ENCODE results near the gene SPATA6L. TPM values are rescaled to one million over a fixed set of nuclear protein-coding genes. Genes with fewer than 3 reads are reported as not detected.

SPATA6L gene
- total and polyA plus RNA-seq, 2 of the 13 experiments (the other 11 are each of a cell fraction or from before 2014, with no cell fraction given): 1.1 to 1.9 TPM

- in situ Hi-C loops (cut with HindIII; ENCODE audit: extremely low pct_ligation_motif_present, low pct_unique_long_range_greater_than_20kb) (no loop called here), intact Hi-C loops (cut with micrococcal nuclease; ENCODE audit: unreplicated experiment) (no loop called here)
- WGBS (ENCODE audit: low lambda C conversion rate): 93% methylated on average over 4 of the region's 4 CpGs
- H3K27me3 ChIP-seq (ENCODE audit: control insufficient read depth in 1 of 2, insufficient read depth in 2 of 2, low read length in 2 of 2): no peaks in the 10 kb centered on the region; a peak in 1 of 5 replicates
- H2AFZ ChIP-seq (ENCODE audit: low read length): no peak overlapping the region
- no peak for ATAC-seq
- no peak for FAIRE-seq
- no peak overlapping the region for H3K4me2 ChIP-seq (ENCODE audit: low read depth, low read length)
- TF ChIP-seq ZNF468 (CRISPR knock-in tag; IDR thresholded peaks at IDR 0.05) (no peak), ZNF264 (CRISPR knock-in tag; IDR thresholded peaks at IDR 0.05) (no peak), ZNF282 (IDR thresholded peaks at IDR 0.05; ENCODE audit: partially characterized antibody) (no peak), ZNF512 (CRISPR knock-in tag; IDR thresholded peaks at IDR 0.05) (no peak), HMG20B (CRISPR knock-in tag; conservative IDR thresholded peaks at IDR 0.05) (no peak), HES4 (CRISPR knock-in tag; IDR thresholded peaks at IDR 0.05; ENCODE audit: borderline replicate concordance) (no peak), KDM2A (CRISPR knock-in tag; IDR thresholded peaks at IDR 0.05; ENCODE audit: borderline replicate concordance, low read depth) (no peak), BCLAF1 (IDR thresholded peaks at IDR 0.05) (no peak), AFF4 (CRISPR knock-in tag; IDR thresholded peaks at IDR 0.05) (no peak)
- TF ChIP-seq, protein P1, sequence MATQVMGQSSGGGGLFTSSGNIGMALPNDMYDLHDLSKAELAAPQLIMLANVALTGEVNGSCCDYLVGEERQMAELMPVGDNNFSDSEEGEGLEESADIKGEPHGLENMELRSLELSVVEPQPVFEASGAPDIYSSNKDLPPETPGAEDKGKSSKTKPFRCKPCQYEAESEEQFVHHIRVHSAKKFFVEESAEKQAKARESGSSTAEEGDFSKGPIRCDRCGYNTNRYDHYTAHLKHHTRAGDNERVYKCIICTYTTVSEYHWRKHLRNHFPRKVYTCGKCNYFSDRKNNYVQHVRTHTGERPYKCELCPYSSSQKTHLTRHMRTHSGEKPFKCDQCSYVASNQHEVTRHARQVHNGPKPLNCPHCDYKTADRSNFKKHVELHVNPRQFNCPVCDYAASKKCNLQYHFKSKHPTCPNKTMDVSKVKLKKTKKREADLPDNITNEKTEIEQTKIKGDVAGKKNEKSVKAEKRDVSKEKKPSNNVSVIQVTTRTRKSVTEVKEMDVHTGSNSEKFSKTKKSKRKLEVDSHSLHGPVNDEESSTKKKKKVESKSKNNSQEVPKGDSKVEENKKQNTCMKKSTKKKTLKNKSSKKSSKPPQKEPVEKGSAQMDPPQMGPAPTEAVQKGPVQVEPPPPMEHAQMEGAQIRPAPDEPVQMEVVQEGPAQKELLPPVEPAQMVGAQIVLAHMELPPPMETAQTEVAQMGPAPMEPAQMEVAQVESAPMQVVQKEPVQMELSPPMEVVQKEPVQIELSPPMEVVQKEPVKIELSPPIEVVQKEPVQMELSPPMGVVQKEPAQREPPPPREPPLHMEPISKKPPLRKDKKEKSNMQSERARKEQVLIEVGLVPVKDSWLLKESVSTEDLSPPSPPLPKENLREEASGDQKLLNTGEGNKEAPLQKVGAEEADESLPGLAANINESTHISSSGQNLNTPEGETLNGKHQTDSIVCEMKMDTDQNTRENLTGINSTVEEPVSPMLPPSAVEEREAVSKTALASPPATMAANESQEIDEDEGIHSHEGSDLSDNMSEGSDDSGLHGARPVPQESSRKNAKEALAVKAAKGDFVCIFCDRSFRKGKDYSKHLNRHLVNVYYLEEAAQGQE (IDR thresholded peaks at IDR 0.05; ENCODE audit: borderline replicate concordance in 1 of 2, low read depth in 1 of 2, low read length in 2 of 2): no peak
- ChIA-PET CTCF (ENCODE audit: low intra/inter-chr PET ratio, low total read pairs) (no interaction called here), POLR2A (no interaction called here)
- H3K79me2 ChIP-seq (ENCODE audit: insufficient read depth, low read length): peaks cover 30% of the 10 kb centered on the region
- BruUV-seq (replicated peaks): no TSS peak
- no peak overlapping the region for H3K4me3 ChIP-seq (replicated peaks in 1 of 3; ENCODE audit: insufficient read depth in 1 of 3, low read depth in 2 of 3, low read length in 3 of 3)
- DNase-seq (ENCODE audit: low spot score): no peak
- no peak overlapping the region for H3K27ac ChIP-seq (ENCODE audit: extremely low read length, insufficient read depth, low read length)
- H3K36me3 ChIP-seq (replicated peaks in 1 of 2; ENCODE audit: control insufficient read depth in 1 of 2, insufficient read depth in 2 of 2, low read length in 2 of 2): peaks cover 6 to 31% of the 10 kb centered on the region in 2 experiments
- H3K9ac ChIP-seq (ENCODE audit: insufficient read depth, low read depth, low read length): no peak overlapping the region
- H3K4me1 ChIP-seq (ENCODE audit: insufficient read depth, low read length): peaks cover 19% of the 10 kb centered on the region
- H4K20me1 ChIP-seq (ENCODE audit: insufficient read depth, low read length): peaks cover 4% of the 10 kb centered on the region; the same call in 1 of the 2 replicates
- no peaks in the 10 kb centered on the region for H3K9me3 ChIP-seq (ENCODE audit: low read length)
Measured at GRCh38 chr9:4684820-4685219, 18.5 kb upstream of the SPATA6L start.

Measured in HepG2 (cell line).